ENCODE measurements around the gene TRIM43. TPM values are rescaled to one million over a fixed set of nuclear protein-coding genes. Genes with fewer than 3 reads are reported as not detected.
"Not testable (repeated sequence)": the region's sequence is repeated elsewhere in the genome, so short reads cannot be mapped to it uniquely, and the experiment has no call there.

TRIM43 gene
- not detected in 2 replicates for polyA plus RNA-seq (2011; rRNA removed)
- polyA minus RNA-seq (2011; rRNA and poly(A)+ RNA removed) = not detected in 2 replicates

- H3K27me3 ChIP-seq (ENCODE audit: control insufficient read depth, insufficient read depth, low read length); DNase-seq (ENCODE audit: low read depth, low spot score); H3K4me3 ChIP-seq (ENCODE audit: low read depth, low read length); H3K27ac ChIP-seq (ENCODE audit: low read depth, low read length); H3K9me3 ChIP-seq (ENCODE audit: control insufficient read depth, insufficient read depth, low read length); POLR2A ChIA-PET; CTCF ChIA-PET: not testable (repeated sequence)
Measured at GRCh38 chr2:95591701-95592100, at the start of gene TRIM43. Gene TRIM43, plus strand, starts transcription at chr2:95592001. Its CDS starts 2,023 bp downstream, at chr2:95594024.

GRCh38 chr2:95551055-95551568 is 40.7 kb upstream of the TRIM43 start:
- POLR2A ChIA-PET = no interaction called here
- Histone ChIP-seq H3K9me3 (ENCODE audit: control insufficient read depth, insufficient read depth, low read length) (no peaks in the 10 kb centered on the region), H3K27me3 (ENCODE audit: control insufficient read depth, insufficient read depth, low read length) (peaks cover 2% of the 10 kb centered on the region), H3K27ac (ENCODE audit: low read depth, low read length) (no peak overlapping the region), H3K4me3 (ENCODE audit: low read depth, low read length) (no peak overlapping the region)
- TF ChIP-seq, protein P1, sequence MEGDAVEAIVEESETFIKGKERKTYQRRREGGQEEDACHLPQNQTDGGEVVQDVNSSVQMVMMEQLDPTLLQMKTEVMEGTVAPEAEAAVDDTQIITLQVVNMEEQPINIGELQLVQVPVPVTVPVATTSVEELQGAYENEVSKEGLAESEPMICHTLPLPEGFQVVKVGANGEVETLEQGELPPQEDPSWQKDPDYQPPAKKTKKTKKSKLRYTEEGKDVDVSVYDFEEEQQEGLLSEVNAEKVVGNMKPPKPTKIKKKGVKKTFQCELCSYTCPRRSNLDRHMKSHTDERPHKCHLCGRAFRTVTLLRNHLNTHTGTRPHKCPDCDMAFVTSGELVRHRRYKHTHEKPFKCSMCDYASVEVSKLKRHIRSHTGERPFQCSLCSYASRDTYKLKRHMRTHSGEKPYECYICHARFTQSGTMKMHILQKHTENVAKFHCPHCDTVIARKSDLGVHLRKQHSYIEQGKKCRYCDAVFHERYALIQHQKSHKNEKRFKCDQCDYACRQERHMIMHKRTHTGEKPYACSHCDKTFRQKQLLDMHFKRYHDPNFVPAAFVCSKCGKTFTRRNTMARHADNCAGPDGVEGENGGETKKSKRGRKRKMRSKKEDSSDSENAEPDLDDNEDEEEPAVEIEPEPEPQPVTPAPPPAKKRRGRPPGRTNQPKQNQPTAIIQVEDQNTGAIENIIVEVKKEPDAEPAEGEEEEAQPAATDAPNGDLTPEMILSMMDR (IDR thresholded peaks at IDR 0.05; ENCODE audit: low read depth, low read length) = no peak
- CTCF ChIA-PET = no interaction called here
- DNase-seq (ENCODE audit: low read depth, low spot score) = no peak

GRCh38 chr2:95552911-95553310 is 38.9 kb upstream of the TRIM43 start:
- Histone ChIP-seq H3K27me3 (ENCODE audit: control insufficient read depth, insufficient read depth, low read length) (peaks cover 2% of the 10 kb centered on the region), H3K4me3 (ENCODE audit: low read depth, low read length) (no peak overlapping the region), H3K9me3 (ENCODE audit: control insufficient read depth, insufficient read depth, low read length) (no peaks in the 10 kb centered on the region), H3K27ac (ENCODE audit: low read depth, low read length) (no peak overlapping the region)
- CTCF ChIA-PET = interaction anchor here (0.6 kb wide), 1 partner anchor 9 kb away, joined by 3 read pairs; no protein-coding TSS in a partner anchor
- TF ChIP-seq, protein P1 (IDR thresholded peaks at IDR 0.05; ENCODE audit: low read depth, low read length) = no peak
- no peak for DNase-seq (ENCODE audit: low read depth, low spot score)
- POLR2A ChIA-PET = no interaction called here

- no peaks in the 10 kb centered on the region for H3K27me3 ChIP-seq (ENCODE audit: control insufficient read depth, insufficient read depth, low read length)
- ChIA-PET CTCF (no interaction called here), POLR2A (no interaction called here)
- H3K4me3 ChIP-seq (ENCODE audit: low read depth, low read length) = no peak overlapping the region
- DNase-seq (ENCODE audit: low read depth, low spot score) = no peak
- no peaks in the 10 kb centered on the region for H3K9me3 ChIP-seq (ENCODE audit: control insufficient read depth, insufficient read depth, low read length)
- H3K27ac ChIP-seq (ENCODE audit: low read depth, low read length) = no peak overlapping the region
- TF ChIP-seq, protein P1 (IDR thresholded peaks at IDR 0.05; ENCODE audit: low read depth, low read length) = no peak
Measured at GRCh38 chr2:95569170-95569569, 22.6 kb upstream of the TRIM43 start.

DNA sequence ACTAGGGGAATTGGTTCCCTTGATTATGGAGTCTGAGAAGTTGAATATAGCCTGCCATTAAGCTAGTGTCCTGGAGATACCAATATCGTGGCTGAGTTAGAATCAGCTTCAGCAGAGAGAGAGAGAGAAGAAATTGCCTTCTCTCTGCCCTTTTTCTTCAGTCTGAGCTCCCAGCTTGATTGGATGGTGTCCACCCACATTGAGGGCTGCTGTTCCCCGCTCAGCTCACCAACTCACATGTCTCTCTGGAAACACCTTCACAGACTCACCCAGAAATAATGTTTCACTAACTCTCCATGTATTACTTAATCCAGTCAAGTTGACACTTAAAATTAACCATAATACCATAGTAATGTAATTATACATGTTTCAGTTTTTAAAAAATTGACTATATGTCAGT is 17.9 kb upstream of the TRIM43 start:
- ChIA-PET CTCF (no interaction called here), POLR2A (no interaction called here)
- Histone ChIP-seq H3K9me3 (ENCODE audit: control insufficient read depth, insufficient read depth, low read length) (no peaks in the 10 kb centered on the region), H3K27ac (ENCODE audit: low read depth, low read length) (no peak overlapping the region), H3K27me3 (ENCODE audit: control insufficient read depth, insufficient read depth, low read length) (no peaks in the 10 kb centered on the region), H3K4me3 (ENCODE audit: low read depth, low read length) (no peak overlapping the region)
- no peak for DNase-seq (ENCODE audit: low read depth, low spot score)
- TF ChIP-seq, protein P1 (IDR thresholded peaks at IDR 0.05; ENCODE audit: low read depth, low read length) = no peak

Data from AG04450 (cell line).